PC-3 (cell line): Measurements from ENCODE around the gene AUTS2.

Experiments used
- CTCF ChIP-seq: fragments of 300-600 bp; sonication (generic); conservative IDR thresholded peaks from 2 replicates; pipeline ENCODE4 v1.5.1; 2017; ENCODE audit warnings: antibody characterized with exemption, low read depth, mild to moderate bottlenecking, low read length
- EZH2 ChIP-seq: fragments of 300-600 bp; sonication (generic); IDR thresholded peaks from one replicate; pipeline ENCODE4 v1.6.1; 2017; ENCODE audit warnings: antibody characterized with exemption, mild to moderate bottlenecking, low read length; ENCODE audit not compliant: unreplicated experiment

DNA sequence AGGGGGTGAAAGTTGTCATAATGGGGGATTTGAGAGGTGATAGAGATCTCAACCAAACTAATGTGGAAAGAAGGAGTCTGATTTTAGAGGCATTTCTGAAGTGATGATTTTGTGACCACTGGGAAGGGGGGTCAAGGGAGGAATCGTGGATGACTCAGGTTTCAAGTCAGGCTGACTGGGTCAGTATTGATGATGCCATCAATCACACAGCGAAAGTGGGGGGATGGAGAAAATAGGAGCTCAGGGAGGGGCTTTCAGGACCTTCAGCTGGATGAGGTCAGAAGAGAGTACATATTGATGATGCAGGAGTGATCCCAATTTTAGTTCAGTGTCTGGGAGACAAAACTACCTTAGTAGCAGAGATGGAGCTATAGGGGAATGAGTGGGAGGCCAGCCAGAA is 852.5 kb downstream of the AUTS2 start:
- TF ChIP-seq CTCF: no peak
- TF ChIP-seq EZH2: no peak
